Mesothelial cell of epicardium (in vitro differentiated cells): ENCODE data around the gene HSD17B8. TPM values are rescaled to one million over a fixed set of nuclear protein-coding genes. Genes with fewer than 3 reads are reported as not detected.
A peak's percentile ranks its signal among the peaks of the same experiment; 100 is the strongest.

Experiments
- DNase-seq, 2 experiments: peaks; one replicate each; pipeline ENCODE4 v3.0.0; 2021; ENCODE audit warnings: low spot score in 2 of 2; ENCODE audit not compliant: unreplicated experiment in 2 of 2
- H3K27ac Mint-ChIP-seq: 2 replicates; pipeline ENCODE4 v1.8.0; 2021; ENCODE audit warnings: mixed read lengths
- H3K27me3 Mint-ChIP-seq: 2 replicates; pipeline ENCODE4 v1.8.0; 2021; ENCODE audit warnings: low read depth, mixed read lengths
- H3K36me3 Mint-ChIP-seq: 2 replicates; pipeline ENCODE4 v1.8.0; 2021; ENCODE audit warnings: mixed read lengths
- H3K4me1 Mint-ChIP-seq: 2 replicates; pipeline ENCODE4 v1.8.0; 2021; ENCODE audit warnings: mixed read lengths
- H3K4me3 Mint-ChIP-seq: 2 replicates; pipeline ENCODE4 v1.8.0; 2021; ENCODE audit warnings: mild to moderate bottlenecking, moderate library complexity, mixed read lengths
- H3K9me3 Mint-ChIP-seq: 2 replicates; pipeline ENCODE4 v1.8.0; 2021; ENCODE audit warnings: mixed read lengths
- total RNA-seq: library from RNA; stranded (reverse); gene quantifications from 3 replicates; pipeline ENCODE4 v1.2.1, GENCODE V29; 2021
- TF ChIP-seq, protein P1 (sequence below): fragments of 200-600 bp; sonication (generic); IDR thresholded peaks from one replicate; pipeline ENCODE4 v1.5.0; 2021; ENCODE audit warnings: antibody characterized with exemption; ENCODE audit not compliant: unreplicated experiment

The HSD17B8 gene
- total RNA-seq, 1 donor from 2014 or later, result 15.0 TPM

DNA sequence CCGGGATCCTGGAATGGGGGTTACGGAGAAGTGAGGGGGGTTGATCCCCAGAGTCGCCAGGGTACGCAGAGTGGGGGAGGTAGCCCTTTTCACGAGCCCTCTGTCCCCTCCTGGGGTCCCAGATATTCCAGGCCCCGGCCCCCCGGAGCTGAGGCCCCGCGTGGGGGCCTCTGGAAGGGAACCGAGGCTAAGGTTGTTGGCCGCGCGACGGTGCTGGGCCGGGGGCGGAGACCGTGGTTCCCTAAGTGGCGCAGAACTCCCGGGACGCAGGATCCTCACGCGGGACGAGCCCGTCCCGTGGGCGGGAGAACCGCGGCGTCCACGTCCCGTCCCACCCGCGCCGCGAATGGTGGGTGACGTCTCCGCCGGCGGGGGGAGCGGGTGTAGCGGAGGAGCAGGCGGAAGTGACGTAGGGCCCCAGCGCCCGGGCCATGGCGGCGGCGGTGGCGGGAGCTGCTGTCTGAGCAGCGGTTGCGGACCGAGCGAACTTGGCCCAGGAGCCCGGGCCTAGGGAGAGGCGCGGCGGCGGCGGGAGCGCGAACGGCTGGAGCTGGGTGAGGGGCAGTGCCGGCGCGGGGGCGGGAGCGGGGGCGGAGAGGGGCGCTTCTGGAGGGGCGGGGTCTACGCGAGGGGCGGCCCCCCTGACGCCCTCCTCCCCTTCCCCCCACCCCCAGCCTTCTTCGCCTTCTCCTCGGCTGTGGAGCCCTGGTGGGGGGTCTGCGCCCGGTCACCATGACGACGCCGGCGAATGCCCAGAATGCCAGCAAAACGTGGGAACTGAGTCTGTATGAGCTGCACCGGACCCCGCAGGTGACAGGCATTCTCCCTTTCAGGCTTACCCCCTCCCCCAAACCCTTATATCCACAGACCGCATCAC lies 3.9 kb downstream of the HSD17B8 start, which contains the start of gene RING1:
TSS of gene RING1 (plus strand) at position 410 of the 877 bp plus-strand sequence. CDS start at position 733, 323 bp downstream.
- Mint-ChIP-seq H3K27ac (peak within 1 kb of the TSS; percentile 99), H3K4me1 (peaks cover 44% of the 10 kb centered on the region), H3K9me3 (no peaks in the 10 kb centered on the region), H3K4me3 (peak within 1 kb of the TSS; percentile 96), H3K36me3 (peaks cover 13% of the 10 kb centered on the region), H3K27me3 (peaks cover 4% of the 10 kb centered on the region)
- DNase-seq, result peak; percentile 77 to 85
- TF ChIP-seq, protein P1, sequence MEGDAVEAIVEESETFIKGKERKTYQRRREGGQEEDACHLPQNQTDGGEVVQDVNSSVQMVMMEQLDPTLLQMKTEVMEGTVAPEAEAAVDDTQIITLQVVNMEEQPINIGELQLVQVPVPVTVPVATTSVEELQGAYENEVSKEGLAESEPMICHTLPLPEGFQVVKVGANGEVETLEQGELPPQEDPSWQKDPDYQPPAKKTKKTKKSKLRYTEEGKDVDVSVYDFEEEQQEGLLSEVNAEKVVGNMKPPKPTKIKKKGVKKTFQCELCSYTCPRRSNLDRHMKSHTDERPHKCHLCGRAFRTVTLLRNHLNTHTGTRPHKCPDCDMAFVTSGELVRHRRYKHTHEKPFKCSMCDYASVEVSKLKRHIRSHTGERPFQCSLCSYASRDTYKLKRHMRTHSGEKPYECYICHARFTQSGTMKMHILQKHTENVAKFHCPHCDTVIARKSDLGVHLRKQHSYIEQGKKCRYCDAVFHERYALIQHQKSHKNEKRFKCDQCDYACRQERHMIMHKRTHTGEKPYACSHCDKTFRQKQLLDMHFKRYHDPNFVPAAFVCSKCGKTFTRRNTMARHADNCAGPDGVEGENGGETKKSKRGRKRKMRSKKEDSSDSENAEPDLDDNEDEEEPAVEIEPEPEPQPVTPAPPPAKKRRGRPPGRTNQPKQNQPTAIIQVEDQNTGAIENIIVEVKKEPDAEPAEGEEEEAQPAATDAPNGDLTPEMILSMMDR, result no peak

- peaks cover 13% of the 10 kb centered on the region for H3K36me3 Mint-ChIP-seq
- H3K4me1 Mint-ChIP-seq, result peaks cover 44% of the 10 kb centered on the region
- H3K9me3 Mint-ChIP-seq, result no peaks in the 10 kb centered on the region
- TF ChIP-seq, protein P1, result no peak
- H3K4me3 Mint-ChIP-seq, result peak overlapping the region; percentile 96
- no peak overlapping the region for H3K27ac Mint-ChIP-seq
- no peak for DNase-seq
- H3K27me3 Mint-ChIP-seq, result peaks cover 17% of the 10 kb centered on the region
Observed at GRCh38 chr6:33209856-33210255, 5.4 kb downstream of the HSD17B8 start.

DNA sequence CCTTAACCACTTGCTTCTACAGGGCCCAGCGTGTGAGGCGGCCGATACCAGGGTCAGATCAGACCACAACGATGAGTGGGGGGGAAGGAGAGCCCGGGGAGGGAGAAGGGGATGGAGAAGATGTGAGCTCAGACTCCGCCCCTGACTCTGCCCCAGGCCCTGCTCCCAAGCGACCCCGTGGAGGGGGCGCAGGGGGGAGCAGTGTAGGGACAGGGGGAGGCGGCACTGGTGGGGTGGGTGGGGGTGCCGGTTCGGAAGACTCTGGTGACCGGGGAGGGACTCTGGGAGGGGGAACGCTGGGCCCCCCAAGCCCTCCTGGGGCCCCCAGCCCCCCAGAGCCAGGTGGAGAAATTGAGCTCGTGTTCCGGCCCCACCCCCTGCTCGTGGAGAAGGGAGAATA lies 6.7 kb downstream of the HSD17B8 start:
- TF ChIP-seq, protein P1, result no peak

DNA sequence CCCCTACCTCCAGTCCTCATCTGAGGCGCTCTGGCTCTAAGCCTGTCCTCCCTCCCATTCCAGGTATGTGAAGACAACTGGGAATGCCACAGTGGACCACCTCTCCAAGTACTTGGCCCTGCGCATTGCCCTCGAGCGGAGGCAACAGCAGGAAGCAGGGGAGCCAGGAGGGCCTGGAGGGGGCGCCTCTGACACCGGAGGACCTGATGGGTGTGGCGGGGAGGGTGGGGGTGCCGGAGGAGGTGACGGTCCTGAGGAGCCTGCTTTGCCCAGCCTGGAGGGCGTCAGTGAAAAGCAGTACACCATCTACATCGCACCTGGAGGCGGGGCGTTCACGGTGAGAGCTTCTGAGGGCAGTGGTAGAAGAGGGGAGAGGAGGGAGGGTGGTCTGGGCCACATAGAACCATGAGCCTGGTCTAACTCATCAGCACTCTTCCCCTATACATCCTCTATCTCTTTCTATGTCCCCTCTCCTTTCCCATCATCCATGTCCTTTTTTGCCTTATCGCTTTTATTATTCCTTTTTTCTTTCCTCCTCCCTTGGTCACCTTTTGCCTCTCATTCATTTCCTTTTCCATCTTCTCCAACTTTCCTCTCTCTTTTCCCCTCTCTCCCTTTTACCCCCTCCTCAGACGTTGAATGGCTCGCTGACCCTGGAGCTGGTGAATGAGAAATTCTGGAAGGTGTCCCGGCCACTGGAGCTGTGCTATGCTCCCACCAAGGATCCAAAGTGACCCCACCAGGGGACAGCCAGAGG lies 7.4 kb downstream of the HSD17B8 start:
- Mint-ChIP-seq H3K27me3 (peaks cover 30% of the 10 kb centered on the region), H3K4me3 (no peak overlapping the region), H3K36me3 (peaks cover 13% of the 10 kb centered on the region), H3K27ac (no peak overlapping the region), H3K9me3 (no peaks in the 10 kb centered on the region), H3K4me1 (peaks cover 32% of the 10 kb centered on the region)
- TF ChIP-seq, protein P1, result no peak
- DNase-seq, result no peak

More for the DNA sequence above, 6.7 kb downstream of the HSD17B8 start:
- peaks cover 27% of the 10 kb centered on the region for H3K27me3 Mint-ChIP-seq
- no peak overlapping the region for H3K27ac Mint-ChIP-seq
- no peaks in the 10 kb centered on the region for H3K9me3 Mint-ChIP-seq
- no peak for DNase-seq
- H3K4me3 Mint-ChIP-seq, result no peak overlapping the region
- H3K36me3 Mint-ChIP-seq, result peaks cover 13% of the 10 kb centered on the region
- H3K4me1 Mint-ChIP-seq, result peaks cover 36% of the 10 kb centered on the region

DNA sequence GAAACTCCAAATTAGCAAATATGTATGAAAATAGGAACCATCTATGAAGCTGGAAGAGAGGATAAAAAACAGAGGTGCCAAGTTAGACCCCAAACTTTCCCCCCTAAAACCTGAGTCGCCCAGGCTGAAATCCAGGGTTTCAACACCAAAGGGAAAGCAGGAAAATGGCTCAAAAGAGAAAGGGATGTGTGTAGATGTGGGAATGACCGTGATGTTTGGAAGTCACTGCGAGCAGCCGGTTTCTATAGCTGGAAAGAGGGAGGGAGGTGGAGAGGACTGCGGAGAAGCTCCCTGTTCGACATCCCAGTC lies 8.4 kb downstream of the HSD17B8 start:
- TF ChIP-seq, protein P1, result no peak
- H3K27ac Mint-ChIP-seq, result peak overlapping the region; percentile 19
- H3K27me3 Mint-ChIP-seq, result peaks cover 35% of the 10 kb centered on the region
- peak overlapping the region; percentile 87 for H3K4me3 Mint-ChIP-seq
- peaks cover 13% of the 10 kb centered on the region for H3K36me3 Mint-ChIP-seq
- peaks cover 30% of the 10 kb centered on the region for H3K4me1 Mint-ChIP-seq
- H3K9me3 Mint-ChIP-seq, result no peaks in the 10 kb centered on the region
- DNase-seq, result no peak
